Esophagus squamous epithelium (tissue), 5 donors: ENCODE results near the gene ZSCAN32. TPM values are rescaled to one million over a fixed set of nuclear protein-coding genes. Genes with fewer than 3 reads are reported as not detected.

ENCODE experiments used
- DNase-seq: peaks from one replicate; lab custom pipeline; 2025; lab: John Stamatoyannopoulos, UW
- H3K27ac ChIP-seq, 4 donors: fragments of 200-600 bp; sonication (generic); one replicate each; pipeline ENCODE4 v1.5.1; 2016 to 2019; ENCODE audit warnings: mild to moderate bottlenecking in 1 of 4
- H3K27me3 ChIP-seq, 4 donors: fragments of 200-600 bp; sonication (generic); 1 replicate in 3 of 4; 2 replicates in 1 of 4; pipeline versions ENCODE4 v1.5.1 to v1.6.0; 2017 to 2021; ENCODE audit warnings: antibody characterized with exemption in 1 of 4
- H3K36me3 ChIP-seq, 3 donors: fragments of 200-600 bp; sonication (generic); one replicate each; pipeline ENCODE4 v1.5.1; 2016 to 2019
- H3K4me1 ChIP-seq, 3 donors: fragments of 200-600 bp; sonication (generic); one replicate each; pipeline ENCODE4 v1.5.1; 2017 to 2019
- H3K4me3 ChIP-seq, 4 donors: fragments of 200-600 bp; sonication (generic); 1 replicate in 3 of 4; 2 replicates in 1 of 4; pipeline ENCODE4 v1.5.1; 2016 to 2019; ENCODE audit warnings: mild to moderate bottlenecking in 2 of 4, moderate library complexity in 1 of 4
- H3K9me3 ChIP-seq, 3 donors: fragments of 200-600 bp; sonication (generic); one replicate each; pipeline ENCODE4 v1.5.1; 2016 to 2019
- CTCF ChIP-seq, 6 experiments: fragments of 450-650 bp in 4 of 6; fragments of 200-600 bp in 2 of 6; sonication (generic) in 2 of 6; IDR thresholded peaks; one replicate each; pipeline ENCODE4 v1.5.1; 2016 to 2019; ENCODE audit warnings: antibody characterized with exemption in 6 of 6, mild to moderate bottlenecking in 4 of 6, moderate library complexity in 4 of 6
- POLR2A ChIP-seq, 4 donors: fragments of 450-650 bp; IDR thresholded peaks; one replicate each; pipeline ENCODE4 v1.6.1; 2017; ENCODE audit warnings: antibody characterized with exemption in 4 of 4, mild to moderate bottlenecking in 4 of 4, moderate library complexity in 3 of 4
- WGBS, 2 donors: methylation state at CpG; one replicate each; pipeline ENCODE4 v1.1.5; 2018; 5-methylcytosine and 5-hydroxymethylcytosine counted together
- intact Hi-C: fragments of 100-400 bp; cut with DNase I; formaldehyde crosslinking; loops from one replicate; pipeline ENCODE4 v1.15.0; 2022
- total RNA-seq, 4 donors: library from RNA; depleted of rRNA; stranded (reverse); fragments of >200 nt; gene quantifications; one replicate each; pipeline ENCODE4 v1.1.0, GENCODE V29; 2016
- donor health status: DM: yes; HTN: yes; CAD: no.

ZSCAN32 gene
- total RNA-seq, 4 donors from 2014 or later = 7.2 to 18.1 (median 11.3) TPM

GRCh38 chr16:3362931-3363330 is 37.9 kb downstream of the ZSCAN32 start:
- Histone ChIP-seq H3K4me3 (no peak overlapping the region), H3K27ac (no peak overlapping the region), H3K4me1 (peaks cover 0 to 8% (median 0%) of the 10 kb centered on the region in 3 donors), H3K27me3 (peaks cover 0 to 19% (median 0%) of the 10 kb centered on the region in 4 donors), H3K9me3 (peaks cover 0 to 26% (median 14%) of the 10 kb centered on the region in 3 donors), H3K36me3 (no peaks in the 10 kb centered on the region)
- intact Hi-C loops = no loop called here
- no peak for DNase-seq
- TF ChIP-seq POLR2A (IDR thresholded peaks at IDR 0.05) (no peak), CTCF (IDR thresholded peaks at IDR 0.05) (no peak)

GRCh38 chr16:3358871-3359270 is 41.9 kb downstream of the ZSCAN32 start:
- no peak overlapping the region for H3K27ac ChIP-seq
- H3K4me3 ChIP-seq = no peak overlapping the region
- DNase-seq = no peak
- intact Hi-C loops = no loop called here
- peaks cover 0 to 5% (median 2%) of the 10 kb centered on the region in 3 donors for H3K9me3 ChIP-seq
- H3K27me3 ChIP-seq = peaks cover 0 to 19% (median 0%) of the 10 kb centered on the region in 4 donors
- TF ChIP-seq CTCF (IDR thresholded peaks at IDR 0.05) = no peak
- no peak for TF ChIP-seq POLR2A (IDR thresholded peaks at IDR 0.05)
- H3K4me1 ChIP-seq = no peaks in the 10 kb centered on the region
- WGBS, 2 donors = 23 to 47% methylated on average over 1 of the region's 1 CpG
- no peaks in the 10 kb centered on the region for H3K36me3 ChIP-seq

GRCh38 chr16:3356118-3356517 is 44.7 kb downstream of the ZSCAN32 start:
- Histone ChIP-seq H3K4me1 (no peaks in the 10 kb centered on the region), H3K9me3 (no peaks in the 10 kb centered on the region), H3K27me3 (peaks cover 0 to 2% (median 0%) of the 10 kb centered on the region in 4 donors), H3K4me3 (no peak overlapping the region), H3K36me3 (no peaks in the 10 kb centered on the region), H3K27ac (no peak overlapping the region)
- intact Hi-C loops = no loop called here
- TF ChIP-seq POLR2A (IDR thresholded peaks at IDR 0.05) (no peak), CTCF (IDR thresholded peaks at IDR 0.05) (no peak)
- no peak for DNase-seq
- whole genome bisulfite sequencing, 2 donors = 92 to 93% methylated on average over 2 to 7 of the region's 10 CpGs

GRCh38 chr16:3355589-3355988 is 45.2 kb downstream of the ZSCAN32 start, which contains the start of gene OR2C1:
Gene OR2C1, plus strand, starts transcription at chr16:3355889. Its CDS starts 52 bp downstream, at chr16:3355941.
- 64 to 69% methylated on average over 3 of the region's 3 CpGs for WGBS, 2 donors
- H3K27ac ChIP-seq = no peak within 1 kb of the TSS
- DNase-seq = no peak
- no peaks in the 10 kb centered on the region for H3K9me3 ChIP-seq
- no peak for TF ChIP-seq POLR2A (IDR thresholded peaks at IDR 0.05)
- no peak for TF ChIP-seq CTCF (IDR thresholded peaks at IDR 0.05)
- no peaks in the 10 kb centered on the region for H3K27me3 ChIP-seq
- no peak within 1 kb of the TSS for H3K4me3 ChIP-seq
- no peaks in the 10 kb centered on the region for H3K4me1 ChIP-seq
- intact Hi-C loops = no loop called here
- no peaks in the 10 kb centered on the region for H3K36me3 ChIP-seq

- H3K9me3 ChIP-seq = no peaks in the 10 kb centered on the region
- WGBS, 2 donors = 70 to 73% methylated on average over 6 to 9 of the region's 13 CpGs
- DNase-seq = no peak
- H3K4me3 ChIP-seq = no peak overlapping the region
- intact Hi-C loops = no loop called here
- no peak overlapping the region for H3K27ac ChIP-seq
- no peaks in the 10 kb centered on the region for H3K4me1 ChIP-seq
- no peaks in the 10 kb centered on the region for H3K27me3 ChIP-seq
- no peak for TF ChIP-seq CTCF (IDR thresholded peaks at IDR 0.05)
- TF ChIP-seq POLR2A (IDR thresholded peaks at IDR 0.05) = no peak
- no peaks in the 10 kb centered on the region for H3K36me3 ChIP-seq
Observed at GRCh38 chr16:3349175-3349574, 51.6 kb downstream of the ZSCAN32 start.
